Activated B cell treated with CpG ODN at 0.5 μM for 24 hours (primary cell): ENCODE results near the gene PRG2. TPM values are rescaled to one million over a fixed set of nuclear protein-coding genes. Genes with fewer than 3 reads are reported as not detected.
"Not testable (repeated sequence)": the region's sequence is repeated elsewhere in the genome, so short reads cannot be mapped to it uniquely, and the experiment has no call there.

Source experiments
- ATAC-seq: fragments of 200-7000 bp; cut with Tn5 transposase; one replicate; pipeline ENCODE4 v1.10.0; 2021; ENCODE audit warnings: low read depth, mild to moderate bottlenecking, moderate library complexity
- CTCF ChIA-PET: fragments of 350-600 bp; sonication (Branson Sonifier 250); formaldehyde crosslinking; loops from one replicate; lab custom pipeline; 2021; ENCODE audit warnings: antibody characterized with exemption; lab: Charles Lee
- POLR2A ChIA-PET: fragments of 350-600 bp; sonication (Branson Sonifier 250); formaldehyde crosslinking; loops from one replicate; lab custom pipeline; 2021; ENCODE audit warnings: antibody characterized with exemption; lab: Charles Lee
- DNase-seq: peaks from one replicate; pipeline ENCODE4 v3.0.0; 2022
- H3K27ac Mint-ChIP-seq: one replicate; pipeline ENCODE4 v1.8.0; 2020; ENCODE audit warnings: mixed read lengths
- H3K27me3 Mint-ChIP-seq: one replicate; pipeline ENCODE4 v1.8.0; 2021; ENCODE audit warnings: mixed read lengths
- H3K36me3 Mint-ChIP-seq: one replicate; pipeline ENCODE4 v1.8.0; 2021; ENCODE audit warnings: low read depth, mixed read lengths
- H3K4me1 Mint-ChIP-seq: one replicate; pipeline ENCODE4 v1.8.0; 2021; ENCODE audit warnings: mixed read lengths
- H3K4me3 Mint-ChIP-seq: one replicate; pipeline ENCODE4 v1.8.0; 2020; ENCODE audit warnings: mild to moderate bottlenecking, mixed read lengths
- H3K9me3 Mint-ChIP-seq: one replicate; pipeline ENCODE4 v1.8.0; 2020; ENCODE audit warnings: mixed read lengths
- intact Hi-C: fragments of 100-400 bp; cut with micrococcal nuclease; formaldehyde crosslinking; loops from one replicate; pipeline ENCODE4 v1.15.1; 2024
- total RNA-seq: library from RNA; stranded (reverse); gene quantifications from 2 replicates; pipeline ENCODE4 v1.2.3, GENCODE V29; 2022
- TF ChIP-seq, protein P1 (sequence below): fragments of 200-600 bp; IDR thresholded peaks from one replicate; pipeline ENCODE4 v1.8.0; 2022; ENCODE audit warnings: antibody characterized with exemption, mild to moderate bottlenecking

PRG2 gene
- total RNA-seq, 1 donor from 2014 or later, result 1.1 TPM

DNA sequence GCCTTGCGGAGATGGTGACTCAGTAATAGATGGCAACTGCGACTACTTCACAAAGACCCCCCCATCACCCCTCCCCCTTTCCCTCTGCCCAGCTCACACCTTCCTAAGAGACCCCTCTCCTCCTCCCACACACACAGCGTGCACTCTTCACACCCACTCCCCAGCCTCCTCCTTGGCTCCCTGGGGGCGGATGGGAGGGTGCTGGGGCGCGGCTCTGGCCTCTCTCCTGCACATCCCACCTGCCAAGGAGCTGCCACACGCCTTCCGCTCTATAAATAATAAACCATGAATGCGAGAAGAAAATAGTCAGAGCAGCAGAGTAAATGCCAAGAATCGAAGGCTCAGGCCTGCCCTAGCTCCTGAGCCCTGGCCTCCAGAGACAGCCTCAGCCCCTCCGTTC, 47.7 kb downstream of the PRG2 start:
- Mint-ChIP-seq H3K27ac (no peak overlapping the region), H3K4me3 (no peak overlapping the region), H3K27me3 (peaks cover 2% of the 10 kb centered on the region), H3K36me3 (no peaks in the 10 kb centered on the region), H3K9me3 (no peaks in the 10 kb centered on the region), H3K4me1 (peaks cover 3% of the 10 kb centered on the region)
- intact Hi-C loops, result no loop called here
- DNase-seq (no peak), ATAC-seq (no peak)
- TF ChIP-seq, protein P1, sequence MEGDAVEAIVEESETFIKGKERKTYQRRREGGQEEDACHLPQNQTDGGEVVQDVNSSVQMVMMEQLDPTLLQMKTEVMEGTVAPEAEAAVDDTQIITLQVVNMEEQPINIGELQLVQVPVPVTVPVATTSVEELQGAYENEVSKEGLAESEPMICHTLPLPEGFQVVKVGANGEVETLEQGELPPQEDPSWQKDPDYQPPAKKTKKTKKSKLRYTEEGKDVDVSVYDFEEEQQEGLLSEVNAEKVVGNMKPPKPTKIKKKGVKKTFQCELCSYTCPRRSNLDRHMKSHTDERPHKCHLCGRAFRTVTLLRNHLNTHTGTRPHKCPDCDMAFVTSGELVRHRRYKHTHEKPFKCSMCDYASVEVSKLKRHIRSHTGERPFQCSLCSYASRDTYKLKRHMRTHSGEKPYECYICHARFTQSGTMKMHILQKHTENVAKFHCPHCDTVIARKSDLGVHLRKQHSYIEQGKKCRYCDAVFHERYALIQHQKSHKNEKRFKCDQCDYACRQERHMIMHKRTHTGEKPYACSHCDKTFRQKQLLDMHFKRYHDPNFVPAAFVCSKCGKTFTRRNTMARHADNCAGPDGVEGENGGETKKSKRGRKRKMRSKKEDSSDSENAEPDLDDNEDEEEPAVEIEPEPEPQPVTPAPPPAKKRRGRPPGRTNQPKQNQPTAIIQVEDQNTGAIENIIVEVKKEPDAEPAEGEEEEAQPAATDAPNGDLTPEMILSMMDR, result no peak
- ChIA-PET CTCF (interaction anchor here (1.8 kb wide), 1 partner anchor 184 kb away, joined by 4 read pairs; no protein-coding TSS in a partner anchor), POLR2A (no interaction called here)

DNA sequence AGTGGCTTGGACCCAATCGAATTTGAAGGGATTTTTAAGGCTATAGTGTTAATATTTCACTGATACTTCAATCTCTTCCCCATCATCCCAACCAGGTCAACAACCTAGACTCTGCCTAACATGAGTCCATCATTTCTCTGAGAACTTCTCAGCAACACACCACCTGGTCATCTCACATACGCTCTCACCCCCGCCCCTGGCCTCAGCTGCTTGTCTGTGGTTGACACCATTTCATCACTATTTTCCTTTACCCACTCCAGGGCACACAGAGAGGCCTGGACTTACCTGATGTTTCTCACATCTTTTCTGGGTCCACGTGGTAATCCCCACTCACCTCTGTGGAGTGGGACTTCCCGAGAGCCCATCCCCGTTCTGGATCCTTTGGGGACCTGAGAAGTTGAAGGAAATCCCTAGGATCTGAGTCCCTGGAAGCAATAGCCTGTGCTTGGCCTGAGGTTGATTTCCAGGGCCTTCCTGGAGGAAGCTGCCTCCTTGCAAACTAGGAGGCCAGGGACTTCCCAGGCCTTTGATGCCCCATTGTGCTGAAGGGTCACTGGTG, 49.1 kb downstream of the PRG2 start:
- intact Hi-C loops, result no loop called here
- H3K4me3 Mint-ChIP-seq, result no peak overlapping the region
- POLR2A ChIA-PET, result interaction anchor here (0.6 to 0.7 kb wide), 2 partner anchors 11 to 118 kb away, joined by 3 to 4 read pairs; no protein-coding TSS in a partner anchor

DNA sequence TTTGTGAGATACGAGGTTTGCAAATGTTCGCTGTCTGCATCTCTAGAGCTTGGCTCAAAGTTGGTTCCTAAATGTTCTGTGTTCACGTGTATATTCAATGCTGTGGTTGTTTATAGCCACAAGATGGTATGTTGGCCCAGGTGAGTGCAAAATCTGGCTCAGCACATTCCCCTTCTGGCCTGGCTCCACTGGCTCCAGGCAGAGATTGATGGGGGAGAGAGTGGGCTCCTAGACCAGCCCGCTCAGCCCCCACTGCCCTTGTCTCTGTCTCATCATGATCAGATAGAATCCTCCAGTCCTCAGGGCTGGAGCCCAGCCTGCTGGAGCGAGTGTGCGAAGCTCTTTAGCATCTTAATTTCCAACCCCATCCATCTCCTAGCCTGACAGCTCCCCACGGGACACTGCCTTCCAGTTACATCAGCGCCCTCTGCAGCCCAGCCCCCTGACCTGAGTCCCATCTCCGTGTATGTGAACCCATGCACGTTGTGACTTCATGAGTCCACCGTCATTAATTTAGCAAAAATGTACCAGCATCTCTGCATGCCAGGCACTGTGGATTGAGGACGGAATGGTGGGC, 50.3 kb downstream of the PRG2 start:
- H3K27ac Mint-ChIP-seq, result no peak overlapping the region
- DNase-seq (no peak), ATAC-seq (no peak)
- ChIA-PET POLR2A (no interaction called here), CTCF (no interaction called here)
- TF ChIP-seq, protein P1, result no peak
- peaks cover 10% of the 10 kb centered on the region for H3K4me1 Mint-ChIP-seq
- peaks cover 2% of the 10 kb centered on the region for H3K27me3 Mint-ChIP-seq
- H3K36me3 Mint-ChIP-seq, result peaks cover 2% of the 10 kb centered on the region
- no peaks in the 10 kb centered on the region for H3K9me3 Mint-ChIP-seq
- intact Hi-C loops, result no loop called here
- H3K4me3 Mint-ChIP-seq, result no peak overlapping the region

More for the DNA sequence above, 49.1 kb downstream of the PRG2 start:
- H3K4me1 Mint-ChIP-seq, result peaks cover 6% of the 10 kb centered on the region
- CTCF ChIA-PET, result no interaction called here
- no peaks in the 10 kb centered on the region for H3K9me3 Mint-ChIP-seq
- ATAC-seq (no peak), DNase-seq (no peak)
- H3K27me3 Mint-ChIP-seq, result peaks cover 2% of the 10 kb centered on the region
- TF ChIP-seq, protein P1, result no peak
- H3K36me3 Mint-ChIP-seq, result no peaks in the 10 kb centered on the region
- H3K27ac Mint-ChIP-seq, result no peak overlapping the region

DNA sequence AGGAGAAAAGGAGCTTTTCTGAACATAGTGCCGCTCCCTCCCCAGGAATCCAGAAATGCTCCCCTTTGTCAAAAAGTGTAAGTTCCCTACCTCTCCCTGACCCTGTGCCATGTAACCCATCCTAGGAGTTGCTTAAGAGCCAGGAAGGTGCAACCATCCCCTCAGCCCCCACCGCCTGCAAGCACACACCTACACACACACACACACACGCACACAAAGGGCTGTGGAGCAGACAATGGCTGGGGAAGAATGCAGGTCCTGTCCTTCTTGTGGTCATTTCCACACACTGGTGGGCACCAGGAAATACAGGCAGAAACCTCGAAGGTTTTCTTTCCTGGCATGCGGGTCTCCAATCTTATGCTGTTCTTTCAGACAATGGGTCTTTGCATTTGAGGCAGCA, 51.1 kb downstream of the PRG2 start:
- H3K27ac Mint-ChIP-seq, result no peak overlapping the region
- H3K36me3 Mint-ChIP-seq, result peaks cover 4% of the 10 kb centered on the region
- TF ChIP-seq, protein P1, result no peak
- H3K4me3 Mint-ChIP-seq, result no peak overlapping the region
- no peak for DNase-seq
- no peak for ATAC-seq
- ChIA-PET CTCF (no interaction called here), POLR2A (no interaction called here)
- no peaks in the 10 kb centered on the region for H3K9me3 Mint-ChIP-seq
- intact Hi-C loops, result loop anchor here (5.0 kb wide), 1 partner anchor 403 kb away; the partner anchor contains the start of gene SELENOH
- peaks cover 18% of the 10 kb centered on the region for H3K4me1 Mint-ChIP-seq
- peaks cover 2% of the 10 kb centered on the region for H3K27me3 Mint-ChIP-seq

DNA sequence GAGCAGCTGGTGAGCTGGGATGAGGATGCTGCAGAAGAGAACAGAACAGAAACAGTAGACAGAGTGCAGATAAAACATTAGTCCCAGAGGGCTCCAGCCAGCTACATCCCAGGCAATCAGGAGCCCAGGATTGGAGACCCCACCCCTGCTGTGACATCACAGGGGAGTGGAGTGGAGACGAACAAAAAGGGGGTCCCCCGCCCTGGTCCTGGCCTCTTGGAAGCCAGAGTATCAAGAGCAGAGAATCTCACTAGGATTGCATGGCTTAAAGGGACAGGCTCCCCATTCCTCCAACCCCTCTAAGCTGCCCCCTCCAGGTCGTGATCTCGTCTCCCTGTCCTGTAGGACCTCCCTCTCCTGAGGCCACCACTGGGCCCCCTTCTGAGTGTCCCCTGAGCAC, 52.3 kb downstream of the PRG2 start, which contains the start of gene P2RX3:
Gene P2RX3 (plus strand): TSS at position 211 of the 400 bp plus-strand sequence. CDS start 199 bp downstream, outside the sequence.
- peaks cover 14% of the 10 kb centered on the region for H3K36me3 Mint-ChIP-seq
- intact Hi-C loops, result loop anchor here (5.0 kb wide), 1 partner anchor 404 kb away; the partner anchor contains the start of gene SELENOH
- no peaks in the 10 kb centered on the region for H3K9me3 Mint-ChIP-seq
- ChIA-PET POLR2A (interaction anchor here (1.0 kb wide), 1 partner anchor 86 kb away, joined by 5 read pairs; no protein-coding TSS in a partner anchor), CTCF (no interaction called here)
- peaks cover 2% of the 10 kb centered on the region for H3K27me3 Mint-ChIP-seq
- no peak within 1 kb of the TSS for H3K4me3 Mint-ChIP-seq
- no peak for ATAC-seq
- H3K27ac Mint-ChIP-seq, result no peak within 1 kb of the TSS
- peaks cover 27% of the 10 kb centered on the region for H3K4me1 Mint-ChIP-seq
- TF ChIP-seq, protein P1, result no peak
- no peak for DNase-seq

DNA sequence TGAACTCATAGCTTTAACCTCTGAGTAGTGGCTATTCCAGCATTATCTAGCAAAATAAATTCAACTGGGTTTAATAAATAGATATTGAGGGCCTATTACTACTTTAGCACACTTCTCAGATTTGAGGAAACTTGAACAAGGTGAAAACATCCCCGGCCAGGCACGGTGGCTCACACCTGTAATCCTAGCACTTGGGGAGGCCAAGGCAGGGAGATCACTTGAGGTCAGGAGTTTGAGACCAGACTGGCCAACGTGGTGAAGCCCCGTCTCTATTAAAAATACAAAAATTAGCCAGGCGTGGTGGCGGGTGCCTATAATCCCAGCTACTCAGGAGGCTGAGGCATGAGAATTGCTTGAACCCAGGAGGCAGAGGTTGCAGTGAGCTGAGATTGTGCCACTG, 53.6 kb downstream of the PRG2 start:
- not testable (repeated sequence) for DNase-seq, H3K27me3 Mint-ChIP-seq, ATAC-seq, H3K9me3 Mint-ChIP-seq
- Mint-ChIP-seq H3K4me3 (peak overlapping the region; percentile 94), H3K4me1 (peaks cover 27% of the 10 kb centered on the region), H3K36me3 (peaks cover 27% of the 10 kb centered on the region), H3K27ac (peak overlapping the region; percentile 98)
- intact Hi-C loops, result loop anchor here (5.0 kb wide), 1 partner anchor 405 kb away; the partner anchor contains the start of gene SELENOH
- ChIA-PET POLR2A (interaction anchor here (1.5 to 4.2 kb wide), 3 partner anchors 11 to 194 kb away, joined by 4 to 92 read pairs (median 6); partner anchors contain the start of genes TIMM10 and TNKS1BP1), CTCF (interaction anchor here (1.1 to 2.0 kb wide), 2 partner anchors 12 to 157 kb away, joined by 4 to 8 read pairs; partner anchors contain the start of gene TNKS1BP1)
